ENCODE measurements around the gene SLC25A3.

DNA sequence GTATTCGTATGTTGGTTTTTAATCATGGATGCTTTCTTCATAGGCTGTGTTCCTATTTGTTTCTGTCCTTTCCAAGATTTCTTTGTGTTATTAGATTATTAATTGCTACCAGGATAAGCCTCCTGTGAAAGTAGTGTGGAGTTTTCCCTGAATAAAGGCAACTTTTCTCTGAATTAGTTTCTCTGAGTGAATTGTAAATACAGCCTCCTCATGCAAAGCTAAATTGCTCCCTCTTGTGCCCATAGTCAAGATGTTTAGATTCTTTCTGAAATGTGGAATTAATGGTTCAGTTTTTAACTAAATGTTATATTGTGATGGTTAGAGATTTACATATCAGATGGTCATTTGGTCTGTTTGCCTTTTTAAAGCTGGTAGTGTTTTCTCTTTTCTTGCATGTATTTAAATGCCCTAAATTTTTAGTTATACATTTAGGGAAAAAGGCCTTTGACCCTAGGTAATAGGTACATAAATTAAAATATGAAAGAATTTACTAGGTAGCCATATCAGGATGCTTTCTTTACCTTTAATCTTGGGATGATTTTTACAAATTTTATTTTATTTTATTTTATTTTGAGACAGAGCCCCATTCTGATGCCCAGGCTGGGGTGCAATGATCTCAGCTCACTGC lies 60.5 kb downstream of the SLC25A3 start:
- TF ChIP-seq, protein P1, sequence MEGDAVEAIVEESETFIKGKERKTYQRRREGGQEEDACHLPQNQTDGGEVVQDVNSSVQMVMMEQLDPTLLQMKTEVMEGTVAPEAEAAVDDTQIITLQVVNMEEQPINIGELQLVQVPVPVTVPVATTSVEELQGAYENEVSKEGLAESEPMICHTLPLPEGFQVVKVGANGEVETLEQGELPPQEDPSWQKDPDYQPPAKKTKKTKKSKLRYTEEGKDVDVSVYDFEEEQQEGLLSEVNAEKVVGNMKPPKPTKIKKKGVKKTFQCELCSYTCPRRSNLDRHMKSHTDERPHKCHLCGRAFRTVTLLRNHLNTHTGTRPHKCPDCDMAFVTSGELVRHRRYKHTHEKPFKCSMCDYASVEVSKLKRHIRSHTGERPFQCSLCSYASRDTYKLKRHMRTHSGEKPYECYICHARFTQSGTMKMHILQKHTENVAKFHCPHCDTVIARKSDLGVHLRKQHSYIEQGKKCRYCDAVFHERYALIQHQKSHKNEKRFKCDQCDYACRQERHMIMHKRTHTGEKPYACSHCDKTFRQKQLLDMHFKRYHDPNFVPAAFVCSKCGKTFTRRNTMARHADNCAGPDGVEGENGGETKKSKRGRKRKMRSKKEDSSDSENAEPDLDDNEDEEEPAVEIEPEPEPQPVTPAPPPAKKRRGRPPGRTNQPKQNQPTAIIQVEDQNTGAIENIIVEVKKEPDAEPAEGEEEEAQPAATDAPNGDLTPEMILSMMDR (conservative IDR thresholded peaks at IDR 0.05; ENCODE audit: low read length): peak; percentile 84
- TF ChIP-seq EZH2phosphoT487 (IDR thresholded peaks at IDR 0.05; ENCODE audit: borderline replicate concordance): no peak
